HEK293 (cell line): ENCODE measurements around the gene SYNE1.

ENCODE experiments used
- ATF2 ChIP-seq: fragments of 450-650 bp; formaldehyde crosslinking; IDR thresholded peaks from 2 replicates; pipeline ENCODE4 v1.5.1; 2016; ENCODE audit warnings: missing biosample characterization, missing genetic modification characterization, low read depth
- CTCF ChIP-seq: fragments of 450-650 bp; formaldehyde crosslinking; IDR thresholded peaks from 2 replicates; pipeline ENCODE4 v1.5.1; 2016; ENCODE audit warnings: missing biosample characterization, missing genetic modification characterization
- SP3 ChIP-seq: fragments of 450-650 bp; formaldehyde crosslinking; IDR thresholded peaks from 2 replicates; pipeline ENCODE4 v1.5.1; 2016; ENCODE audit warnings: missing biosample characterization, missing genetic modification characterization
- YY1 ChIP-seq: fragments of 450-650 bp; formaldehyde crosslinking; IDR thresholded peaks from 2 replicates; pipeline ENCODE4 v1.5.1; 2018; ENCODE audit warnings: missing biosample characterization, missing genetic modification characterization
- ZBTB10 ChIP-seq: fragments of 450-650 bp; formaldehyde crosslinking; IDR thresholded peaks from 2 replicates; pipeline ENCODE4 v1.5.1; 2016; ENCODE audit warnings: missing biosample characterization, missing genetic modification characterization
- ZBTB20 ChIP-seq: fragments of 450-650 bp; formaldehyde crosslinking; IDR thresholded peaks from 2 replicates; pipeline ENCODE4 v1.5.1; 2016; ENCODE audit warnings: missing biosample characterization, missing genetic modification characterization
- ZNF48 ChIP-seq: fragments of 450-650 bp; formaldehyde crosslinking; IDR thresholded peaks from 2 replicates; pipeline ENCODE4 v1.5.1; 2016; ENCODE audit warnings: missing biosample characterization, missing genetic modification characterization
- ZNF571 ChIP-seq: fragments of 450-650 bp; formaldehyde crosslinking; IDR thresholded peaks from 2 replicates; pipeline ENCODE4 v1.5.0; 2017; ENCODE audit warnings: missing biosample characterization, missing genetic modification characterization
- ZNF623 ChIP-seq: fragments of 450-650 bp; formaldehyde crosslinking; IDR thresholded peaks from 2 replicates; pipeline ENCODE4 v1.5.1; 2016; ENCODE audit warnings: missing biosample characterization, missing genetic modification characterization
- ZNF830 ChIP-seq: fragments of 450-650 bp; IDR thresholded peaks from 2 replicates; pipeline ENCODE4 v1.5.0; 2018; ENCODE audit warnings: missing biosample characterization, missing genetic modification characterization, low read depth, mild to moderate bottlenecking, moderate library complexity
- ZSCAN16 ChIP-seq: fragments of 450-650 bp; formaldehyde crosslinking; IDR thresholded peaks from 2 replicates; pipeline ENCODE4 v1.5.1; 2016; ENCODE audit warnings: missing biosample characterization, missing genetic modification characterization

GRCh38 chr6:152271776-152272464, 365.2 kb downstream of the SYNE1 start:
- TF ChIP-seq CTCF (tag by site-specific recombination) = no peak
- no peak for TF ChIP-seq ZNF623 (tag by site-specific recombination)
- TF ChIP-seq ZNF830 = no peak
- TF ChIP-seq ATF2 (tag by site-specific recombination) = no peak
- TF ChIP-seq ZSCAN16 (tag by site-specific recombination) = no peak
- no peak for TF ChIP-seq ZNF571
- no peak for TF ChIP-seq ZBTB10 (tag by site-specific recombination)
- TF ChIP-seq SP3 = peak; percentile 61
- TF ChIP-seq YY1 (tag by site-specific recombination) = no peak
- TF ChIP-seq ZNF48 (tag by site-specific recombination) = no peak
- TF ChIP-seq ZBTB20 (tag by site-specific recombination) = no peak; the same call in 1 of the 2 replicates
